OCI-LY7 (cell line): ENCODE results near the gene AAGAB. TPM values are rescaled to one million over a fixed set of nuclear protein-coding genes. Genes with fewer than 3 reads are reported as not detected.

Experiments
- BruUV-seq: library from RNA; stranded (reverse); fragments of 400-500 nt; replicated peaks from 2 replicates; lab custom pipeline; 2021; lab: Mats Ljungman, UMichigan
- CTCF ChIA-PET: fragments of 300-600 bp; sonication (Branson Sonifier 250); formaldehyde crosslinking; loops from one replicate; lab custom pipeline; 2022; ENCODE audit warnings: antibody characterized with exemption; ENCODE audit not compliant: unreplicated experiment; lab: Charles Lee
- POLR2A ChIA-PET: fragments of 300-600 bp; sonication (Branson Sonifier 250); formaldehyde crosslinking; loops from one replicate; lab custom pipeline; 2022; ENCODE audit warnings: antibody characterized with exemption; lab: Charles Lee
- DNase-seq: peaks from one replicate; pipeline ENCODE4 v3.0.0-alpha.2; 2015; ENCODE audit warnings: low spot score
- H2AFZ ChIP-seq: fragments of 200-600 bp; sonication (generic), shearing (Covaris generic); 2 replicates; pipeline ENCODE4 v1.6.1; 2014; ENCODE audit warnings: mild to moderate bottlenecking, antibody characterized with exemption, low read length, moderate library complexity
- H3K27ac ChIP-seq: fragments of 200-600 bp; sonication (generic); 2 replicates; pipeline ENCODE4 v1.5.1; 2014; ENCODE audit warnings: mixed run types, low read depth, mild to moderate bottlenecking, moderate library complexity, low read length, inconsistent platforms; ENCODE audit not compliant: poor library complexity, severe bottlenecking
- H3K36me3 ChIP-seq: fragments of 200-600 bp; sonication (generic); 2 replicates; pipeline ENCODE4 v1.6.1; 2014; ENCODE audit warnings: mild to moderate bottlenecking, antibody characterized with exemption, low read length, moderate library complexity, mixed read lengths; ENCODE audit not compliant: insufficient read depth
- H3K4me1 ChIP-seq: fragments of 200-600 bp; sonication (generic); 2 replicates; pipeline ENCODE4 v1.5.1; 2014; ENCODE audit warnings: mild to moderate bottlenecking, low read length; ENCODE audit not compliant: insufficient read depth, poor library complexity, severe bottlenecking
- H3K4me2 ChIP-seq: fragments of 200-600 bp; sonication (generic); 2 replicates; pipeline ENCODE4 v1.6.1; 2014; ENCODE audit warnings: mild to moderate bottlenecking, low read length
- H3K4me3 ChIP-seq: fragments of 200-600 bp; sonication (generic); 2 replicates; pipeline ENCODE4 v1.5.1; 2014; ENCODE audit warnings: mild to moderate bottlenecking, low read depth, low read length; ENCODE audit not compliant: poor library complexity, severe bottlenecking
- H3K79me2 ChIP-seq: fragments of 200-600 bp; sonication (generic); 2 replicates; pipeline ENCODE4 v1.6.1; 2016; ENCODE audit warnings: low read depth, mild to moderate bottlenecking, low read length, moderate library complexity, mixed read lengths; ENCODE audit not compliant: insufficient read depth
- H3K9me2 ChIP-seq: fragments of 200-600 bp; sonication (generic); 2 replicates; pipeline ENCODE4 v1.6.1; 2016; ENCODE audit warnings: mild to moderate bottlenecking, low read length, mixed read lengths; ENCODE audit not compliant: insufficient read depth
- H3K9me3 ChIP-seq: fragments of 200-600 bp; sonication (generic); 2 replicates; pipeline ENCODE4 v1.6.1; 2014; ENCODE audit warnings: mild to moderate bottlenecking, mixed run types, low read length, mixed read lengths
- H4K20me1 ChIP-seq: fragments of 200-600 bp; sonication (generic); 2 replicates; pipeline ENCODE4 v1.6.1; 2014; ENCODE audit warnings: mild to moderate bottlenecking, antibody characterized with exemption, low read length, moderate library complexity, mixed read lengths; ENCODE audit not compliant: insufficient read depth
- EZH2phosphoT487 ChIP-seq: fragments of 200-600 bp; sonication (generic); IDR thresholded peaks from 2 replicates; pipeline ENCODE4 v1.6.1; 2018; ENCODE audit warnings: low read depth, borderline replicate concordance, mild to moderate bottlenecking, mixed run types, antibody characterized with exemption, low read length, moderate library complexity, mixed read lengths
- intact Hi-C: fragments of 100-400 bp; cut with micrococcal nuclease; formaldehyde crosslinking; loops from one replicate; pipeline ENCODE4 v1.10.0; 2022; ENCODE audit not compliant: unreplicated experiment
- total RNA-seq, 2 experiments: library from RNA; depleted of rRNA in 1 of 2; stranded (reverse); fragments of >200 nt in 1 of 2; shearing (Covaris generic) in 1 of 2; gene quantifications; 2 replicates each; pipeline ENCODE4 v1.2.3, GENCODE V29; 2014 to 2022
- TF ChIP-seq, protein P1 (sequence below): fragments of 200-600 bp; sonication (generic); conservative IDR thresholded peaks from 2 replicates; pipeline ENCODE4 v1.5.1; 2014; ENCODE audit warnings: mild to moderate bottlenecking, antibody characterized with exemption, low read length, moderate library complexity, mixed read lengths

AAGAB gene
- total RNA-seq, 2 experiments from 2014 or later, result 31.0 to 39.9 TPM

- CTCF ChIA-PET, result no interaction called here
- BruUV-seq, result no TSS peak
These were observed 62.2 kb downstream of the AAGAB start for GRCh38 chr15:67192185-67192820.

DNA sequence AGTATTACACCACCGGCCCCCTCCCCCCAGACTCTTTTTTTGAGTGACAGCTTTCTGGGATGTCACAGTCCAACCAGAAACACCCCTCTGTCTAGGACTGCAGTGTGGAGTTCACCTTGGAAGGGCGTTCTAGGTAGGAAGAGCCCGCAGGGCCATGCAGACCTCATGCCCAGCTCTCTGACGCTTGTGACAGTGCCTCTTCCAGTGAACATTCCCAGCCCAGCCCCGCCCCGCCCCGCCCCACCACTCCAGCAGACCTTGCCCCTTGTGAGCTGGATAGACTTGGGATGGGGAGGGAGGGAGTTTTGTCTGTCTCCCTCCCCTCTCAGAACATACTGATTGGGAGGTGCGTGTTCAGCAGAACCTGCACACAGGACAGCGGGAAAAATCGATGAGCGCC lies 63.6 kb downstream of the AAGAB start:
- ChIA-PET POLR2A (no interaction called here), CTCF (interaction anchor here (0.6 kb wide), 1 partner anchor 15 kb away, joined by 3 read pairs; no protein-coding TSS in a partner anchor)
- no peak for DNase-seq
- H3K4me2 ChIP-seq, result no peak overlapping the region
- intact Hi-C loops, result no loop called here
- no peaks in the 10 kb centered on the region for H3K9me2 ChIP-seq
- H3K27ac ChIP-seq, result no peak overlapping the region
- H2AFZ ChIP-seq, result no peak overlapping the region
- TF ChIP-seq, protein P1, sequence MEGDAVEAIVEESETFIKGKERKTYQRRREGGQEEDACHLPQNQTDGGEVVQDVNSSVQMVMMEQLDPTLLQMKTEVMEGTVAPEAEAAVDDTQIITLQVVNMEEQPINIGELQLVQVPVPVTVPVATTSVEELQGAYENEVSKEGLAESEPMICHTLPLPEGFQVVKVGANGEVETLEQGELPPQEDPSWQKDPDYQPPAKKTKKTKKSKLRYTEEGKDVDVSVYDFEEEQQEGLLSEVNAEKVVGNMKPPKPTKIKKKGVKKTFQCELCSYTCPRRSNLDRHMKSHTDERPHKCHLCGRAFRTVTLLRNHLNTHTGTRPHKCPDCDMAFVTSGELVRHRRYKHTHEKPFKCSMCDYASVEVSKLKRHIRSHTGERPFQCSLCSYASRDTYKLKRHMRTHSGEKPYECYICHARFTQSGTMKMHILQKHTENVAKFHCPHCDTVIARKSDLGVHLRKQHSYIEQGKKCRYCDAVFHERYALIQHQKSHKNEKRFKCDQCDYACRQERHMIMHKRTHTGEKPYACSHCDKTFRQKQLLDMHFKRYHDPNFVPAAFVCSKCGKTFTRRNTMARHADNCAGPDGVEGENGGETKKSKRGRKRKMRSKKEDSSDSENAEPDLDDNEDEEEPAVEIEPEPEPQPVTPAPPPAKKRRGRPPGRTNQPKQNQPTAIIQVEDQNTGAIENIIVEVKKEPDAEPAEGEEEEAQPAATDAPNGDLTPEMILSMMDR, result no peak
- no peak for TF ChIP-seq EZH2phosphoT487
- no peaks in the 10 kb centered on the region for H3K79me2 ChIP-seq
- H4K20me1 ChIP-seq, result no peaks in the 10 kb centered on the region
- TSS peak; percentile 21 for BruUV-seq
- H3K9me3 ChIP-seq, result no peaks in the 10 kb centered on the region
- H3K4me3 ChIP-seq, result no peak overlapping the region
- no peaks in the 10 kb centered on the region for H3K4me1 ChIP-seq
- peaks cover 74% of the 10 kb centered on the region for H3K36me3 ChIP-seq

More at GRCh38 chr15:67192185-67192820, 62.2 kb downstream of the AAGAB start:
- Histone ChIP-seq H3K4me2 (no peak overlapping the region), H3K4me3 (no peak overlapping the region), H3K9me3 (no peaks in the 10 kb centered on the region), H3K79me2 (no peaks in the 10 kb centered on the region), H2AFZ (no peak overlapping the region), H3K4me1 (no peaks in the 10 kb centered on the region), H4K20me1 (no peaks in the 10 kb centered on the region), H3K9me2 (no peaks in the 10 kb centered on the region), H3K27ac (no peak overlapping the region), H3K36me3 (peaks cover 60% of the 10 kb centered on the region)
- intact Hi-C loops, result no loop called here
- POLR2A ChIA-PET, result no interaction called here
- TF ChIP-seq EZH2phosphoT487, result no peak
- TF ChIP-seq, protein P1, result no peak
- DNase-seq, result no peak

- ChIA-PET CTCF (interaction anchor here (0.6 kb wide), 1 partner anchor 14 kb away, joined by 3 read pairs; no protein-coding TSS in a partner anchor), POLR2A (no interaction called here)
These were observed 64.1 kb downstream of the AAGAB start for GRCh38 chr15:67190326-67190725.

More at GRCh38 chr15:67190326-67190725, 64.1 kb downstream of the AAGAB start:
- Histone ChIP-seq H3K4me2 (no peak overlapping the region), H3K79me2 (no peaks in the 10 kb centered on the region), H3K36me3 (peaks cover 78% of the 10 kb centered on the region), H3K9me3 (no peaks in the 10 kb centered on the region), H3K4me3 (no peak overlapping the region), H3K27ac (no peak overlapping the region), H3K9me2 (no peaks in the 10 kb centered on the region), H2AFZ (no peak overlapping the region), H4K20me1 (no peaks in the 10 kb centered on the region), H3K4me1 (no peaks in the 10 kb centered on the region)
- BruUV-seq, result no TSS peak
- DNase-seq, result no peak
- intact Hi-C loops, result no loop called here
- TF ChIP-seq, protein P1, result no peak
